HEK293 (cell line): Measurements from ENCODE around the gene OSCAR.

Experiments used
- CTCF ChIA-PET: fragments of 350-600 bp; formaldehyde crosslinking; extraction: SDS; loops from one replicate; lab custom pipeline; 2021; ENCODE audit warnings: antibody characterized with exemption; lab: Yijun Ruan, JAX
- POLR2A ChIA-PET: fragments of 300-600 bp; formaldehyde crosslinking; extraction: SDS; loops from one replicate; lab custom pipeline; 2020; ENCODE audit warnings: antibody characterized with exemption, inconsistent platforms; lab: Yijun Ruan, JAX
- H3K27ac ChIP-seq: fragments of 200-500 bp; sonication (Bioruptor generic); 2 replicates; pipeline ENCODE4 v1.5.1; 2014; ENCODE audit warnings: low read depth, low read length, control low read depth, inconsistent platforms; ENCODE audit errors: extremely low read depth
- H3K36me3 ChIP-seq, 2 experiments: fragments of 200-500 bp in 1 of 2; sonication (Bioruptor generic) in 1 of 2; 1 replicate in 1 of 2; 2 replicates in 1 of 2; pipeline ENCODE4 v1.5.1; 2014 to 2017; ENCODE audit warnings: inconsistent platforms in 2 of 2, low read length in 2 of 2; ENCODE audit not compliant: control insufficient read depth in 2 of 2, insufficient read depth in 1 of 2
- H3K4me1 ChIP-seq: fragments of 200-500 bp; sonication (Bioruptor generic); 2 replicates; pipeline ENCODE4 v1.5.1; 2014; ENCODE audit warnings: mild to moderate bottlenecking, low read length, inconsistent platforms; ENCODE audit not compliant: control insufficient read depth, insufficient read depth
- H3K4me3 ChIP-seq: 2 replicates; pipeline ENCODE4 v1.5.1; 2011; ENCODE audit warnings: low read depth, mild to moderate bottlenecking, control low read depth, low read length, moderate library complexity
- H3K9me3 ChIP-seq: fragments of 200-500 bp; sonication (Bioruptor generic); 2 replicates; pipeline ENCODE4 v1.5.1; 2014; ENCODE audit warnings: low read depth, low read length, inconsistent platforms; ENCODE audit not compliant: control insufficient read depth, insufficient read depth
- BCL11A ChIP-seq: fragments of 450-650 bp; formaldehyde crosslinking; IDR thresholded peaks from 2 replicates; pipeline ENCODE4 v1.5.1; 2016; ENCODE audit warnings: low read depth, missing biosample characterization, missing genetic modification characterization
- EGR2 ChIP-seq: fragments of 450-650 bp; formaldehyde crosslinking; IDR thresholded peaks from 2 replicates; pipeline ENCODE4 v1.5.1; 2016; ENCODE audit warnings: low read depth, missing biosample characterization, missing genetic modification characterization
- GLI4 ChIP-seq: fragments of 450-650 bp; formaldehyde crosslinking; IDR thresholded peaks from 2 replicates; pipeline ENCODE4 v1.5.1; 2016; ENCODE audit warnings: missing biosample characterization, missing genetic modification characterization
- INSM2 ChIP-seq: fragments of 450-650 bp; formaldehyde crosslinking; IDR thresholded peaks from 2 replicates; pipeline ENCODE4 v1.5.1; 2016; ENCODE audit warnings: missing biosample characterization, missing genetic modification characterization
- KLF7 ChIP-seq: fragments of 450-650 bp; formaldehyde crosslinking; IDR thresholded peaks from 2 replicates; pipeline ENCODE4 v1.5.1; 2016; ENCODE audit warnings: missing biosample characterization, missing genetic modification characterization, borderline replicate concordance
- KLF9 ChIP-seq: fragments of 450-650 bp; formaldehyde crosslinking; IDR thresholded peaks from 2 replicates; pipeline ENCODE4 v1.5.1; 2016; ENCODE audit warnings: missing biosample characterization, missing genetic modification characterization, low read depth
- ZBTB20 ChIP-seq: fragments of 450-650 bp; formaldehyde crosslinking; IDR thresholded peaks from 2 replicates; pipeline ENCODE4 v1.5.1; 2016; ENCODE audit warnings: missing biosample characterization, missing genetic modification characterization
- ZFHX2 ChIP-seq: fragments of 450-650 bp; formaldehyde crosslinking; conservative IDR thresholded peaks from 2 replicates; pipeline ENCODE4 v1.5.1; 2016; ENCODE audit warnings: missing biosample characterization, missing genetic modification characterization
- ZNF114 ChIP-seq: fragments of 450-650 bp; formaldehyde crosslinking; IDR thresholded peaks from 2 replicates; pipeline ENCODE4 v1.5.0; 2017; ENCODE audit warnings: missing biosample characterization, missing genetic modification characterization
- ZNF184 ChIP-seq: fragments of 450-650 bp; IDR thresholded peaks from 2 replicates; pipeline ENCODE4 v1.5.1; 2018; ENCODE audit warnings: missing biosample characterization, mild to moderate bottlenecking, missing genetic modification characterization
- ZNF19 ChIP-seq: fragments of 450-650 bp; formaldehyde crosslinking; IDR thresholded peaks from 2 replicates; pipeline ENCODE4; 2016; ENCODE audit warnings: missing biosample characterization, missing genetic modification characterization, low read depth
- ZNF366 ChIP-seq: fragments of 450-650 bp; formaldehyde crosslinking; conservative IDR thresholded peaks from 2 replicates; pipeline ENCODE4 v1.5.1; 2016; ENCODE audit warnings: missing biosample characterization, missing genetic modification characterization
- ZNF433 ChIP-seq: fragments of 450-650 bp; formaldehyde crosslinking; IDR thresholded peaks from 2 replicates; pipeline ENCODE4 v1.5.1; 2016; ENCODE audit warnings: missing biosample characterization, missing genetic modification characterization, low read depth
- ZNF549 ChIP-seq: fragments of 450-650 bp; IDR thresholded peaks from 2 replicates; pipeline ENCODE4 v1.5.1; 2018; ENCODE audit warnings: missing biosample characterization, missing genetic modification characterization, mild to moderate bottlenecking, inconsistent platforms, moderate library complexity
- ZNF561 ChIP-seq: fragments of 450-650 bp; IDR thresholded peaks from 2 replicates; pipeline ENCODE4 v1.5.1; 2018; ENCODE audit warnings: missing biosample characterization, missing genetic modification characterization, borderline replicate concordance
- ZNF571 ChIP-seq: fragments of 450-650 bp; formaldehyde crosslinking; IDR thresholded peaks from 2 replicates; pipeline ENCODE4 v1.5.0; 2017; ENCODE audit warnings: missing biosample characterization, missing genetic modification characterization
- ZNF580 ChIP-seq: fragments of 450-650 bp; formaldehyde crosslinking; IDR thresholded peaks from 2 replicates; pipeline ENCODE4 v1.5.1; 2016; ENCODE audit warnings: missing biosample characterization, missing genetic modification characterization
- ZNF621 ChIP-seq: fragments of 450-650 bp; formaldehyde crosslinking; IDR thresholded peaks from 2 replicates; pipeline ENCODE4 v1.5.1; 2017; ENCODE audit warnings: missing biosample characterization, missing genetic modification characterization
- ZNF629 ChIP-seq: fragments of 450-650 bp; formaldehyde crosslinking; IDR thresholded peaks from 2 replicates; pipeline ENCODE4 v1.5.1; 2017; ENCODE audit warnings: missing biosample characterization, missing genetic modification characterization
- ZNF645 ChIP-seq: fragments of 450-650 bp; formaldehyde crosslinking; IDR thresholded peaks from 2 replicates; pipeline ENCODE4; 2016; ENCODE audit warnings: missing biosample characterization, missing genetic modification characterization
- ZNF677 ChIP-seq: fragments of 450-650 bp; IDR thresholded peaks from 2 replicates; pipeline ENCODE4 v1.5.0; 2018; ENCODE audit warnings: missing biosample characterization, mild to moderate bottlenecking, missing genetic modification characterization, moderate library complexity
- ZNF776 ChIP-seq: fragments of 450-650 bp; formaldehyde crosslinking; IDR thresholded peaks from 2 replicates; pipeline ENCODE4 v1.5.0; 2017; ENCODE audit warnings: missing biosample characterization, missing genetic modification characterization, borderline replicate concordance
- ZNF791 ChIP-seq: fragments of 450-650 bp; formaldehyde crosslinking; IDR thresholded peaks from 2 replicates; pipeline ENCODE4 v1.5.1; 2016; ENCODE audit warnings: missing biosample characterization, missing genetic modification characterization

The OSCAR gene

GRCh38 chr19:54100561-54100960 is at the start of gene OSCAR:
Gene OSCAR (minus strand): TSS chr19:54100803. CDS start chr19:54100792, 11 bp downstream.
- peaks cover 2% of the 10 kb centered on the region; the same call in 1 of the 2 replicates for H3K4me1 ChIP-seq
- H3K9me3 ChIP-seq: no peaks in the 10 kb centered on the region
- H3K27ac ChIP-seq: no peak within 1 kb of the TSS
- ChIA-PET CTCF (interaction anchor here (0.6 kb wide), 2 partner anchors 17 to 306 kb away, joined by 3 to 4 read pairs; no protein-coding TSS in a partner anchor), POLR2A (no interaction called here)
- H3K4me3 ChIP-seq: no peak within 1 kb of the TSS
- H3K36me3 ChIP-seq: peaks cover 3 to 15% of the 10 kb centered on the region in 2 experiments; a peak in 2 of 3 replicates
- TF ChIP-seq ZBTB20 (tag by site-specific recombination): 0 out of 2 replicates have a peak, but pooled peaks have one; percentile 25
- no peak for TF ChIP-seq ZNF580 (tag by site-specific recombination)

- POLR2A ChIA-PET: interaction anchor here (3.9 to 8.0 kb wide), 2 partner anchors 9 to 11 kb away, joined by 23 to 87 read pairs; partner anchors contain the start of genes CNOT3 and LENG1
- Histone ChIP-seq H3K4me3 (no peak overlapping the region), H3K9me3 (no peaks in the 10 kb centered on the region), H3K27ac (no peak overlapping the region), H3K4me1 (no peaks in the 10 kb centered on the region)
- CTCF ChIA-PET: interaction anchor here (1.3 to 2.2 kb wide), 2 partner anchors 8 to 10 kb away, joined by 5 to 9 read pairs; partner anchors contain the start of gene LENG1
- TF ChIP-seq KLF9 (tag by site-specific recombination) (peak; percentile 39; the same call in 1 of the 2 replicates), ZNF433 (tag by site-specific recombination) (no peak), ZNF629 (tag by site-specific recombination) (no peak), ZNF621 (tag by site-specific recombination) (no peak), ZNF184 (tag by site-specific recombination) (no peak), ZNF366 (tag by site-specific recombination) (no peak)
- TF ChIP-seq, all 188 proteins: peak for 1
- peaks cover 68 to 98% of the 10 kb centered on the region in 2 experiments for H3K36me3 ChIP-seq
Measured at GRCh38 chr19:54149021-54149812, 48.6 kb upstream of the OSCAR start.

GRCh38 chr19:54148158-54148557 is 47.6 kb upstream of the OSCAR start:
- Histone ChIP-seq H3K4me3 (no peak overlapping the region), H3K4me1 (no peaks in the 10 kb centered on the region), H3K36me3 (peaks cover 70 to 98% of the 10 kb centered on the region in 2 experiments)
- CTCF ChIA-PET: interaction anchor here (1.3 kb wide), 1 partner anchor 9 kb away, joined by 5 read pairs; no protein-coding TSS in a partner anchor
- POLR2A ChIA-PET: interaction anchor here (3.9 to 8.0 kb wide), 2 partner anchors 10 to 11 kb away, joined by 23 to 87 read pairs; partner anchors contain the start of genes CNOT3 and LENG1
- no peak for TF ChIP-seq ZNF791 (tag by site-specific recombination)
- TF ChIP-seq ZFHX2: peak; percentile 90
- peak; percentile 84 for TF ChIP-seq EGR2
- no peak for TF ChIP-seq ZNF114 (tag by site-specific recombination)
- no peak for TF ChIP-seq ZNF571
- TF ChIP-seq ZNF645 (tag by site-specific recombination): no peak
- no peak for TF ChIP-seq ZNF677 (tag by site-specific recombination)
- TF ChIP-seq, all 188 proteins: peak for 2
- Histone ChIP-seq H3K27ac (no peak overlapping the region), H3K9me3 (no peaks in the 10 kb centered on the region)

GRCh38 chr19:54147676-54148075 is 47.1 kb upstream of the OSCAR start:
- ChIA-PET POLR2A (interaction anchor here (3.9 to 8.0 kb wide), 2 partner anchors 9 to 11 kb away, joined by 23 to 87 read pairs; partner anchors contain the start of genes CNOT3 and LENG1), CTCF (no interaction called here)
- H3K27ac ChIP-seq: no peak overlapping the region

More at GRCh38 chr19:54147676-54148075, 47.1 kb upstream of the OSCAR start:
- H3K4me1 ChIP-seq: no peaks in the 10 kb centered on the region
- TF ChIP-seq ZNF19: no peak
- no peak for TF ChIP-seq INSM2
- no peak for TF ChIP-seq BCL11A (tag by site-specific recombination)
- TF ChIP-seq ZNF549: no peak
- no peak for TF ChIP-seq ZNF776 (tag by site-specific recombination)
- TF ChIP-seq KLF7: no peak
- TF ChIP-seq GLI4 (tag by site-specific recombination): no peak
- no peak for TF ChIP-seq ZNF561 (tag by site-specific recombination)
- no peak overlapping the region for H3K4me3 ChIP-seq
- peaks cover 70 to 98% of the 10 kb centered on the region in 2 experiments for H3K36me3 ChIP-seq
- H3K9me3 ChIP-seq: no peaks in the 10 kb centered on the region
